DMS 273 treated with DMSO at 0.1 percent for 48 hours (cell line): ENCODE measurements around the gene SCML1.
"Not testable (repeated sequence)": the region's sequence is repeated elsewhere in the genome, so short reads cannot be mapped to it uniquely, and the experiment has no call there.

ENCODE experiments used
- DNase-seq: peaks from one replicate; lab custom pipeline; 2025; lab: John Stamatoyannopoulos, UW

The SCML1 gene

DNA sequence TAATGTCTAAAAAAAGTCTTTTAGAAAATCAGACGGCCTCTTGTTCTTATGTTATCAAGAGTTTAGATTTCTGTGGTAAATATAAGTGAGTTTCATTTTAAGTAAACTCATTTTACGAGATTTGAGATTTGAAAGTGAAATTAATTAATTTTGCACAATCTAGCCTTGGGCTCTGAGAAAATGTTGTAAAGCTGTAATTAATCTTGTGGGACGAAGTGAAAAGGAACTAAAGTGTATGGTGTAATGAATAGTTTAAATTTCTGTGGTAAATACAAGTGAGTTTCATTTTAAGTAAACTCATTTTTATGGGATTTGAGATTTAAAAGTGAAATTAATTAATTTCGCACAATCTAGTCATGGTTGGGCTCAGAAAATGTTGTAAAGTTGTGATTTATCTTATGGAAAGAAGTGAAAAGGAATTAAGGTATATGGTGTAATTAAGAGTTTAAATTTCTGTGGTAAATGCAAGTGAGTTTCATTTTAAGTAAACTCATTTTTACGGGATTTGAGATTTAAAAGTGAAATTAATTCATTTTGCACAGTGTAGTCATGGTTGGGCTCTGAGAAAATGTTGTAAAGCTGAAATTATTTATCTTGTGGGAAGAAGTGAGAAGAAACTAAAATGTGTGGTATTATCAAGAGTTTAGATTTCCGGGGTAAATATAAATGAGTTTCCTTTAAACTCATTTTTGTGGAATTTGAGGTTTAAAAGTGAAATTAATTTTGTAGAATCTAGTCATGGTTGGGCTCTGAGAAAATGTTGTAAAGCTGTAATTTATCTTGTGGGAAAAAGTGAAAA is 1.6 kb downstream of the SCML1 start:
- DNase-seq = no peak

DNA sequence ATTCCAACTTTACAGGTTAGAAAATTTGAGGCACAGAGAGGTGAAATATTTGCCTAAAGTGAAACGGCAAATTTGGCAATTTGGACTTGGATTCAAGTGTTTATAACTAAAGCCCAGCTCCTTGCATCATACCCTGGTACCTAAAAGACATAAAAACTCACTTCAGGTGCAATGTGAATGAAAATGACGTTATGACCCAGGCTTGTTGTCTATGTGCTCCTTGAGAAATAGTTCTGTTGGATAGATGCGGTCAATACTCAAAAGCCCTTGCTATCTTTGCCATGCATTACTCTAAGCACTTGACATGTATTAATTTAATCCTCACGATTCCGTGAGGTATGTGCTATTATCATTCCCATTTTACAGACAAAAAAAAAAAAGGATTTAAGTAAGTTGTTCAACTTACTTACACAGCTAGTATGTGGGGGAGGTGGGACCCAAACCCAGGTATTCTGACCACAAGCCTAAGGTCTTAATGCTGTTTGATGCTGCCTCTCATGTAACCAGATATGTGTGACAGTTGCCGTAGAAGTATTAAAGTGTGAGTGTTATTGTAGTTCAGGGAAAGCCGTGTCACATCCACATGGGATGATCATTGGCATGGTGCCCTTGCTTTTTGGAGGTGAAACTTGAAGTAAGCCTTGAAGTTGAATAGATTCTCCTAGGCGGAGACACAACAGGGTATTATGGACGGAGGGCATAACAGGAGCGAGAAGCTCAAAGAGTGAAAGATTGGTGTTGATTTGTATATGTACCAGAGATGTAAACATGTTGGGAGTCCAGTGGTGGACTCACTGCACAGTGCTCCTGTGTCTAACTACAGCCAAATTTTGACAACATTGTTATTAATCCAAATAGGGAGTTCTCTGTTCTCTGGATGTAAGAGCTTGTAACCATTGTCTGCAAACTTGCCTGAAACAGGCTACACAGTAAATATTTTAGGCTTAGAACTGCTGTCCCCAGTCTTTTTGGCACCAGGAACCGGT is 3.1 kb downstream of the SCML1 start:
- no peak for DNase-seq

DNA sequence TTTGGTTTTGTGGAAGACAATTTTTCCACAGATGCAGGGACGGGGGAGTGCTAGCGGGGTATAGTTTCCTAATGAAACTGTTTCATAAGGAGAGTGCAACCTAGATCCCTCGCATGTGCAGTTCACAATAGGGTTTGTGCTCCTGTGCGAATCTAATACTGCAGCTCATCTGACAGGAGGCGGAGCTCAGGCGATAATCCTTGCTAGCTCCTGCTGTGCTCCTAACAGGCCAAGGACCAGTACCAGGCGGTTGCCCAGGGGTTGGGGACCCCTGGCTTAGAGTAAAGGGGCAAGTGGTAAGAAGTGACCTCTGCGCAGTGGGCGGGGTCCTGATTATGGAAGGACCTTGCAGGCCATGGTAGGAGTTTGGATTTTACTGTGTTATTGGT is 3.8 kb downstream of the SCML1 start:
- no peak for DNase-seq

DNA sequence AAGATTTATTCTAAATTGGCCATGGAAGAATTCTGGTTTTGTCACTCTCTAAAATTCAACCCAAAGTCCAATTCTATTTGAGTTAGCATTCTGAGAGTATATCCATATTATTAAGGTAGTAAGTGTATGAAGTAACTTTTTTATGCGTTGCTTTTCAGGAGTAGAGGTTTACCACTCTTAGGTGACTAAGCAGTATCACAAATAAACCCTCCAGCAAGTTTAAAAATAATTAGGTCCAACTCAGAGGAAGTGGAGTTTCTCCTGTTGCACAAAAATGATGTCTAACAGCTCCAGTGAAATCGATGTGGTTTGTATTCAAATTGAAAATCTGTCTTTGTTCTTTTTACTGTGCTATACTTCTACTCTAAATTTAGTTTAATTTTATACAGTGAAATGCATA is 6.6 kb downstream of the SCML1 start:
- DNase-seq = no peak

DNA sequence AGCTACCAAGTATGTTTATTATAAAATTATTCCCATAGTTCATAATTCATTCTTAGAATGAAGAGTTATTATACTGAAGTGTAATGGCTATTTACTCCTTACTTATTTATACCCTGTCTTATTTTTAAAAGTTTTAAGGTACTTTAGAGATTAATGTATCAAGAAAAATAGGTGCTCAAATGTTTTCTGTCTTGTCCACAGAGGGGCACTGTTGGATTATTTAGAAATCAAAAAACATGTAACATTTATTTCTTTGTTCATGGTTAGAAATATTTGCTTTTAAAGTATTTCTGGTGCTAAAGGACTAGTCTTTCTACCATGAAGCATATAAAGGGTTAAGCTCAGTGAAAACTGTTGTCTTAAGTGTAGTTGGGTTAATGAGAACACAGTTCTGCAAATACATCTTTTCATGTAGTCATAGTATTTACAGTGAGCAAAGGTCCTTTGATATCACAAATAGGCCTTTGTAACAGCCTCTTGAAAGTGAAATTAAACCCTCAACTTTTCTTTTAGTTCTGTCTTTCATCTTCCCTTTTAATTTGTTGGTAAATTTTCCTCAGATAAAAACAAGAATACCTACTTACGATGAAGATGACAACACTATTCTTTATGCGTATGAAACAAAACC is 7.7 kb downstream of the SCML1 start:
- no peak for DNase-seq

DNA sequence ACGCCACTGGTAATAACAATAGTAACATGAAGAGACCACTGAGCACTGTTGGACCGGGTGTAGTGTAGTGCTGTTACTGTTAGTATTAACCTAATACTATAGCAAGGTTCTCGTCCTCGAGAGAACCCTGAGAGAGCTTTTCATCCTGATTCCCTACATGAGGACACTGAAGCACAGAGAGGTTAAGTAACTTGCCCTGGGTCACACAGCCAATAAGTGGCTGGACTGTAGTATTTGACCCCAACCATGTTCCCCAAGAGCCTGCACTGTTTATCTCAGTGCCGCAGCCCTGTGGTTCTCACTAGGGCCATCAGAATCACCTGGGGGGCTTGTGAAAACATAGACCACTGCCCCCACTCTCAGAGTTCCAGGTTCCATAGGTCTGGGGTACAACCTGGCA is 10.4 kb downstream of the SCML1 start:
- no peak for DNase-seq

DNA sequence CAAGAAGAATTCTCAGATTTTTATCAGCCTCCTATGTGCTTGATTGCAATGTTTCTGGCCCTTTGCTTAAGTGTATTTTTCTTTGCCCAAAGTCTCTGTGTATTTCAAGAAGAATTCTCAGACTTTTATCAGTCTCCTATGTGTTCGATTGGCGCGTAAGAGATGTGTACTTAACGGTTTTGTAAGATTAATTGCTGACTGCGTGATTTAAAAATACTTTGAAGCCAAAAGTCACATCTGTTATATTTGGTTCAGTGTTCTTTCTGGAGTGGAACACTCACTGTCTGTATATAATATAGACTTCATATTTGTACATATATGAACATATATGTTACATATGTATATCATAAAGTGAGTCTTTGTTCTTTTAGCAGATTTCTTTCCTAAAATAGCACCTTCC is 11.4 kb downstream of the SCML1 start:
- no peak for DNase-seq

DNA sequence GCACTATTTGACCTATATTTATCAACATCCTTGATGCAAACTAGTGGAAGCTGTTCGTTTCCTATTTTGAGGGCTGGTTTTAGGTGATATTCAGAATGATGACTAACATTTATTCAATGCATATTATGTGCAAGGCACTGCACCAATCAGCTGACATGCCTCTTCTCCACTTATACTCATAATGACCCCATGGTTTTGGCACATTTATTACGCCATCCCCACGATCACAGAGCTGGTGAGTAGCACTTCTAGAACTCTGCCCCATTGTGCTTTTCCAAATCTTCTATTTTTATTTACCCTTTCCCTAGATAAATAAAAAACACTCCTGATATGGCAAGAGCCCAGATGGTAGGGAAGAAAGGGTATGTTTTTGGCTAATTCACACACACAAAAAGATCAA is 13.1 kb downstream of the SCML1 start:
- DNase-seq = no peak

DNA sequence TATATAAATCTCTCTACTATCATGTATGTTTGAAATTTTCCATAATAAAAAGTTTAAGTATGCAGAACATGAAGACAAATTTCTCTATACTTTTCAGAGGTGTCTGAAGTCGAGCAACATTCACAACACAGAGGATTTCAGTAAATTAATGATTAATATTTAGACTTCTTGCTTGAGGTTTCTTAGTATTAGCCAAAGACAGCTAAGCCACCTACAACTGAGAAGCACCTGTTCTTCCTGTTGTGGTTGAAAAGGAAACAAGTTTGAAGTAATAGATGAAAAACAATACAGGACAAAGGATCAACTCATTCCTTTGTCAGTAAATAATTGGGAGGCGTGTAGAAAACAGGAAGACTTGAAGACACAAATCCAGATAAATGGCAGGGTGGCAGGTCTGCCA is 21.1 kb downstream of the SCML1 start:
- DNase-seq = no peak

DNA sequence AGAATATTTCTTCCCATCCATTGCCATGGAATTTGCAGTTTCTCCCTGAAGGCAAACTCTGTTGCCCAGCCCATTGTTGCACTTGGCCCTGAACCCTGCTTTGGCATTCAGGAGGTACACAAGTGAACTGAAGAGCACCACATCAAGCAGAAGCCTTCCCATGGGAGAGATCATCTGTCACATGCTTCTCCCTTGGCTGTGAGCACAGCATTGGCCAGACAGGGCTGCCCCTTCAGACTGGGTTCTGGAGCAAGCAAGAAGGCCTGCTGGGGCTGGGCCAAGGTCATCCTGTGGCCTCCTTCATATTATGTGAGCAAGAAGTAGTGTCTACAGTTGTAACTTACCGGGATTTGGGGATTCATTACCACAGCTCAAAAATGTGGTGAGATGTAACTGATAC is 22.7 kb downstream of the SCML1 start:
- no peak for DNase-seq

DNA sequence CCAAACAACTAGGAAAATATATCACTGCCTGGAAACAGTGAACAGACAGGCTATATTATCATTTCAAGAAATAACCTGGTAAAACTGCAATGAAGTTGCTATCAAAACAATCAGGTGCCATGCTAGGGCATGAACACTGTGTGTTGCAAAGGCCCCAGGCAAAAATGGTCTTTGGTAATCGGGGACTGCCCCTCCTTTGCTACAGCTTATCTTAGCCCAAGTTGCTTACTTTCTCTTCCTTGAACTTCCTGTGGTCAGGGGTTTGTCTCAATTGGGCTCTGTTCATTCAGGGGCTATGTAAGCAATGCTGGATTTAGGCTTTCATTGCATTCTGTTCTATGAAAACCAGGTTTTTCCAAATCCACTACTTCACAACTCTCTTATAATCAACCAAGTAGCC is 30.4 kb downstream of the SCML1 start:
- DNase-seq = no peak

DNA sequence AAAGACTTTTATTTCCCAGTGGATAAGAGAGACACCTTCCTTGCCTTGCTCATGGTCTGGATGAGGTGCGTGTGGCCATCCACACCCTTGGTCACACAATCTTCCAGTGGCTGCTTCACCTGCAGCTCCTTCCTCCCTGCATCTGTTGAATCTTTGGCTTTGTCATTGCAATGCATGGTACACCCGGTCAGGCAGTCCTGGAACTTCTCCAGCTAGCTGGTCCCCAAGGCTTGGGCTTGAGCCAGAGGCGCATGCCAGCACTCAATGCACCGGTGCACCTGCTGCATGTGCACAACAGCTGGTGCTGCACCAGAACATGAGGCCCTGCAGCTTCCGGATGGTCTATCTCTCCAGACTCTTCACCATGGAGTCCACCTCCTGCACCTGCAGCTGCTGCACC is 31.7 kb downstream of the SCML1 start:
- no peak for DNase-seq

DNA sequence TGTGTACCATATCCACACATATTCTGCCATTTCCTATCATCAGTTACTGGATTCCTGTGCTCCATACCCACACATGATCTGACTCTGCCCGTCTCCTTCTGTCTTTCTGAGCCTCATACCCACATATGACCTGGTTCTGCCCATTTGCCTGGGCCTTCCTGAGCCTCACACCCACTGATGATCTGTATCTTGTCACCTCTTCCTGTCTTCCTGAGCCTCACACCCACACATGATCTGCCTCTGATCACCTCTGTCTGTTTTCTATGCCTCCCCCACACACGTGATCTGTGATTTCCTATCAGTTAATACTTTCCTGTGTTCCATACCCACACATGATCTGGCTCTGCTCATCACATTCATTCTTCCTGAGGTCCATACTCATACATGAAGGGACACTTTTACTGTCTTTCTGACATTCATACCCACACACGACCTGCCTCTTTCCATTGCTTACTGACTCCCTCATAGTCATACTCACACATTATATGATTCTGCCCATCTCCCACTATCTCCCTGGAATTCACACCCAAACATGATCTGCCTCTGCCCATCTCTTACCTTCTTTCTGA is 32.5 kb downstream of the SCML1 start:
- no peak for DNase-seq

DNA sequence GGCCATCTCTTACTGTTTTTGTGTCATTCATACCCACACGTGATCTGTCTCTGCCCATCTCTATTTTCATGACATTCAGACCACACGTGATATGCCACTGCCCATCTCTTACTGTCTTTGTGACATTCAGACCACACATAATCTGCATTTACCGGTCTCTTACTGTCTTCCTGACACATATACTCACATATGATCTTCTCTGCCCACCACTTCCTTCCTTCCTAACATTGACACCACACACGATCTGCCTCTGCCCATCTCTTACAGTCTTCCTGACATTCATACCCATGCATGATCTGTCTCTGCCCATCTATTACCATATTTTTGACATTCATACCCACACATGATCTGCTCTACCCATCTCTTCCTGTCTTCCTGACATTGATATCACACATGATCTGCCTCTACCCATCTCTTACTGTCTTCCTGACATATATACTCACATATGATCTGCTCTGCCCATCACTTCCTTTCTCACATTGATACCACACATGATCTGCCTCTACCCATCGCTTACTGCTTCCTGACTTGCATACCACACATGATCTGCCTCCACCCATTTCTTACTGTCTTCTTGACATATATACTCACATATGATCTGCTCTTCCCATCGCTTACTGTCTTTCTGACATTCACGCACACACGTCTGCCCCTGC is 36.1 kb downstream of the SCML1 start:
- DNase-seq = no peak

DNA sequence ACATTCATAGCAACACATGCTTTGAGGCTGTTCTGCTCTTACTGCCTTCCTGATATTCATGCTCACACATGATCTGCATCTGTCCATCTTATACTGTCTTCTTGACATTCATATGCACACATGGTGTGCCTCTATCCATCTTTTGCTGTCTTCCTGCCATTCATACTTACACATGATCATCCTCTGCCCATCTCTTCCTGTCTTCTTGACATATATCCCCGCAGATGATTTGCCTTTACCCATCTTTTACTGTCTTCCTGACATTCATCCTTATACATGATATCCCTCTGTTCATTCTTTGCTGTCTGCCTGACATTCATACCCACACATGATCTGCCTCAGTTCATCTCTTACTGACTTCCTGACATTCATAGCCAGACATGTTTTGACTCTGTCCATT is 36.8 kb downstream of the SCML1 start:
- no peak for DNase-seq

DNA sequence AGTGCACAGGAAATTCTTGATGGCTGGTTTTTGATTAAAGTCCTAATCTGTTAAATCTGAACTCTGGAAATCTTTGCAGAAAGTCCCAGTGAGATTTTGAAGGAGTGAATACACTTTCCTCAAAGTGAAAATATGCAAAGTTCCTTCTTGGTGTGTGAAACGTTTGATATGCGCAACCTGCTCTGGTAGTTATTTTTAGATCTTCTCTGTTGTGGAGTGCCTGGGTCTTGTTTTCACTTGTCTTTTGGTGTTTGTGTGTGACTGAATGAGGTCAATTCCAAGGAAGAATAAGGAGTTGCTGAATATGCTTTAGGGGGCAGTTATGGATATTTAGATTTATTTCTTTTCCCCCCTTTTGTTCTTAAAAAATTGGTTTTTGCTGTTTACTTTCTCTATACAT is 41.7 kb downstream of the SCML1 start:
- no peak for DNase-seq

DNA sequence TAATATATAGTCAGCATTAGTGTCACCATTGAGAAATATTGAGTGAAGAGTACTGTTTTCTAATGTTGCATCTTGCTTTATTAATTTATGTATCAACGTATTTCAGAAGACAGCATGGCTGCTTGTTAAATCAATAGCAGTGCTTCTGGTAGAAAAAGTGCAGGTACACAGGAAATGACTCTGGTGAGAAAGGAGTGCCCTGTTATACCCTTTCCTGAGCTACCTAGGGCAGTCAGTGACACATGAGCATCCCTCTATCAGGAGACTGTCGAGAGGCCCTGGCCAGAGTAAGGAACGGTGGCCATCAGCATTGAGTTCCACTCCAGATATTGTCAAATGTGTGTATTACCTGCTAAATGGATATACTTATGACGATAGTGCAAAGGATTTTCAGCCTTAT is 42.1 kb downstream of the SCML1 start:
- no peak for DNase-seq

DNA sequence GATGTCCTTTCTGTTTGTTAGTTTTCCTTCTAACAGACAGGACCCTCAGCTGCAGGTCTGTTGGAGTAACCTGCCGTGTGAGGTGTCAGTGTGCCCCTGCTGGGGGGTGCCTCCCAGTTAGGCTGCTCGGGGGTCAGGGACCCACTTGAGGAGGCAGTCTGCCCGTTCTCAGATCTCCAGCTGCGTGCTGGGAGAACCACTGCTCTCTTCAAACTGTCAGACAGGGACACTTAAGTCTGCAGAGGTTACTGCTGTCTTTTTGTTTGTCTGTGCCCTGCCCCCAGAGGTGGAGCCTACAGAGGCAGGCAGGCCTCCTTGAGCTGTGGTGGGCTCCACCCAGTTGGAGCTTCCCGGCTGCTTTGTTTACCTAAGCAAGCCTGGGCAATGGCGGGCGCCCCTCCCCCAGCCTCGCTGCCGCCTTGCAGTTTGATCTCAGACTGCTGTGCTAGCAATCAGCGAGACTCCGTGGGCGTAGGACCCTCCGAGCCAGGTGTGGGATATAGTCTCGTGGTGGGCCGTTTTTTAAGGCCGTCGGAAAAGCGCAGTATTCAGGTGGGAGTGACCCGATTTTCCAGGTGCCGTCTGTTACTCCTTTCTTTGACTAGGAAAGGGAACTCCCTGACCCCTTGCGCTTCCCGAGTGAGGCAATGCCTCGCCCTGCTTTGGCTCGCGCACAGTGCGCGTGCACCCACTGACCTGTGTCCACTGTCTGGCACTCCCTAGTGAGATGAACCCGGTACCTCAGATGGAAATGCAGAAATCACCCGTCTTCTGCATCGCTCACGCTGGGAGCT is 49.5 kb downstream of the SCML1 start:
- not testable (repeated sequence) for DNase-seq

DNA sequence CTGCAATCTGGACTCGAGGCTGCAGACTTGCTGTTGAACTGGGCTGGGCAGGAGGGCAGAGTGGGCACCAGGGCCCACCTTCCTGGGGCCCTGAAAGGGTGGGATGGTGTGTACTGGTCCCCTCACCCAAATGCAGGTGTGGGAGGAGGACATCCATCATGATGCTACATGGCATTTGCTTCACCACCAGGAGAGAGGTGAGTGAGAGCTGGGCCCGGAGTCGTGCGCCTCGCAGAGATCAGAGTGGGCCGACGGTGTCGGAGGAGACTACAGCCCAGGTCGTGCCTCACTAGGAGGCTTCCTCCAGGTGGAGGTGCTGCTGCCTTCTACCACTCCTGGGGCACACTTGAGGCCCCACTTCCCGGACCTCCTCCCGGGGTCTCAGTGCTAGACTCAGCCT is 50.3 kb downstream of the SCML1 start:
- no peak for DNase-seq

DNA sequence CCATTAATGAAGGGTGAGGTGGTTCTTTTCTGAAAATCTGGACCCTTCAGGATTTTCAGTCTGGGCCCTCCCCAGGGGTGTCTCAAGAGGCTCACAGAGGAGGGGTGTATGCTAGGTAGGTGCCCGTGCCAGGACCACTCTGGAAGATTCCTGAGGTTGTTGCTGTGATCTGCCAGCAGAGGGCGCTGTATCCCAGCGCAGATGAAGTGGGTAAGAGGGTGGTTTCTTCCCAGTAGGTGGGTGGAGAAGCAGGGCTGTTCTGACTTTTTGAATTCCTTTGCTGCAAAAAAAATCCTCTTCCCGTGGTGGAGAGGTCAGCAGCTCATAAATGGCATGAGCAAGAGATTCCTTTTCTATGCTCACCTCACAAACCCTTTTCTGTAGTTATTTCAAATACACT is 51.1 kb downstream of the SCML1 start:
- DNase-seq = peak; percentile 20

DNA sequence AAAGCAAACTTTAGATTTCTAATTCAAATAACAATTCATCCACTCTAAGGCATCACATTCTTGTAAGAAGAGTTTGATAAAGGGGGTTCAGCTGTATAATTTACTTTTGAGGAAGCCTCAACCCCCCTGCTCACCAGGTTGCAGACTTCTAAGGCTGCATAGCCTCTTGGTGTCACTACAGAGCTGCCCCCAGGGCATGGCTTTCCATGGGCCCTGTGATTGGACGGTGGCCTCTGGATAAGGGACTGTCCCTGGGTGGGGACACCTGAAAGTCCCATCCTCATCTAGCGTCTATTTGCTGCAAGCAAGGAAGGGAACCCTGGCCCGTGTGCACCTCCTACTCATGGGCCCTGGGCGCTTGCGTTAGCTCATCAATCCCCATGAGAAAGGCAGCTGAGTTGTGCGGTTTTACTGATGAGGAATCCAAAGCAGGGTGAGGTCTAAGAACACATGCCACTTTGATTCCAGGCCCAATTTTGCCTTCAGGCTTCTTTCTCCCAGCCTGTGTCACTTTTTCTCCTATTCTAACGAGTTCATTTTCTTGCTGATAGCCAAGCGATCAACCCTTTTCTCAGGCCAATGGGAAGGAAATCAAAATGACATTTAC is 51.8 kb downstream of the SCML1 start:
- no peak for DNase-seq
